ENCODE measurements around the gene FOXJ1. TPM values are rescaled to one million over a fixed set of nuclear protein-coding genes. Genes with fewer than 3 reads are reported as not detected.
A peak's percentile ranks its signal among the peaks of the same experiment; 100 is the strongest.

FOXJ1 gene
- total and polyA plus RNA-seq, 2 of the 13 experiments (the other 11 are each of a cell fraction or from before 2014, with no cell fraction given) = 0.98 to 1.6 TPM

GRCh38 chr17:76119409-76120371 is 21.4 kb downstream of the FOXJ1 start (continued):
- TF ChIP-seq GMEB2 (CRISPR knock-in tag; IDR thresholded peaks at IDR 0.05; ENCODE audit: low read depth) (0 out of 2 replicates have a peak, but pooled peaks have one; percentile 17), KLF15 (CRISPR knock-in tag; IDR thresholded peaks at IDR 0.05; ENCODE audit: borderline replicate concordance) (no peak), FOSL2 (CRISPR knock-in tag; IDR thresholded peaks at IDR 0.05) (peak; percentile 45), MIER3 (CRISPR knock-in tag; IDR thresholded peaks at IDR 0.05; ENCODE audit: borderline replicate concordance) (0 out of 2 replicates have a peak, but pooled peaks have one; percentile 45), TARDBP (CRISPR knock-in tag; IDR thresholded peaks at IDR 0.05) (peak; percentile 52; the same call in 1 of the 2 replicates), ZBTB25 (CRISPR knock-in tag; IDR thresholded peaks at IDR 0.05) (no peak), CTCF (CRISPR knock-in tag; IDR thresholded peaks at IDR 0.05) (peak; percentile 7; the same call in 1 of the 2 replicates), RFXANK (CRISPR knock-in tag; IDR thresholded peaks at IDR 0.05) (no peak), MIXL1 (CRISPR knock-in tag; IDR thresholded peaks at IDR 0.05) (no peak), ATF2 (CRISPR knock-in tag; IDR thresholded peaks at IDR 0.05) (peak; percentile 55; the same call in 1 of the 2 replicates), ATF7 (IDR thresholded peaks at IDR 0.05) (no peak), ATF7 (CRISPR knock-in tag; IDR thresholded peaks at IDR 0.05) (peak; percentile 68), ZBED4 (CRISPR knock-in tag; IDR thresholded peaks at IDR 0.05; ENCODE audit: borderline replicate concordance) (peak; percentile 69)
- TF ChIP-seq, protein P1, sequence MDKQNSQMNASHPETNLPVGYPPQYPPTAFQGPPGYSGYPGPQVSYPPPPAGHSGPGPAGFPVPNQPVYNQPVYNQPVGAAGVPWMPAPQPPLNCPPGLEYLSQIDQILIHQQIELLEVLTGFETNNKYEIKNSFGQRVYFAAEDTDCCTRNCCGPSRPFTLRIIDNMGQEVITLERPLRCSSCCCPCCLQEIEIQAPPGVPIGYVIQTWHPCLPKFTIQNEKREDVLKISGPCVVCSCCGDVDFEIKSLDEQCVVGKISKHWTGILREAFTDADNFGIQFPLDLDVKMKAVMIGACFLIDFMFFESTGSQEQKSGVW (CRISPR knock-in tag; IDR thresholded peaks at IDR 0.05; ENCODE audit: borderline replicate concordance) = no peak
